GM20431 (cell line): ENCODE data around the gene NEMP1.
"Not testable (repeated sequence)": the region's sequence is repeated elsewhere in the genome, so short reads cannot be mapped to it uniquely, and the experiment has no call there.

Experiments
- in situ Hi-C: fragments of 300-500 bp; cut with MseI, MboI; formaldehyde crosslinking; loops from one replicate; pipeline ENCODE4 v1.15.0; 2020; ENCODE audit warnings: low sequenced_read_pairs; ENCODE audit not compliant: unreplicated experiment

NEMP1 gene

DNA sequence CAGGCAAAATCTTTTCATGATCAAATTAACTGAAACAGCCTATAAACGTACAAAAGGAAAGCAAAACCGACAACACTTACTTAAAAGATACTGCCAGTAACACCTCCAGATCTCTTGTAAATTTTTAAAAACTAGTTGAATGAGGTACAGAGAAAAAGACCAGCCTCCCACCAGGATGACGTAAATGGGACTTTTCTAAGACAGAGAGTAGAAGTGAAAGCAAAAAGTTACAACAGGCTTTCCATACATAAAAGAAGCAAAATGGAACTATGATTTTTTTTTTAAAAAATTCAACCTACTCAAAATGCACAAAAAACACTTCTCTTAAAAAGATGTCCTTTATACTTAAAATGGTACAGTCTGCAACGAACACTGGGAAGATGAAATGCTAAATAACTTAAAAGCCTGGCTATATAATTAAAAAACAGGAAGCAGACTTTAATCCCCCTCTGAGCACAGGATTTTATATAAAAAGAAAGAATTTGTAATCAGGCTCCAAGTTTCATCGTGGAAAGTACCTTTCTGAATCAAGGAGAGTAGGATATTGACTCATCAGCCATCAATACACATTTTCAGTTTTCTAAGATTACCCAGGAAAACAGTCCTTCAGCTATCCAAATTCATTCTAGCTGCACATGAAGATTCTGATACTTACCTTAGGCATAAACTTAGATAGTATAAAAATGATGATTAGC, 14.5 kb downstream of the NEMP1 start:
- in situ Hi-C loops = no loop called here

DNA sequence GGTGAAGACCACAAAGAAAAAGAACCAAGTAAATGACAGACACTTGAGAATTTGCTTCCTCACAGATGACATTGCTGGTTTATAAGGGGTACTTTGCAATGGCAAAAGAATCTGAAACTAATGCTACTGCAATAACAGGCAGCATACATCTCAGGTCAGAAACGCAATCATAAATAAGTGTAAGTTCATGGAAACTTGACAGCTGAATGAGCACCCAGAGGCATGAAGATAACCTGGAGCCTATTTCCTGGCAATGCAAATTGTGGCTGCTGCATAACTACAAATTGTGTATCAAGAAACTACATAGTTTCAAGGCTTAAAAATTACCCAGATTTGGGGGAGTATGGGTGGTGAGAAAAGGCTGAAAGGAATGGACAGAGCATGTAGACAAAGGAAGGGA, 20.1 kb downstream of the NEMP1 start:
- in situ Hi-C loops = no loop called here

- in situ Hi-C loops = no loop called here
These were observed 21.4 kb downstream of the NEMP1 start for GRCh38 chr12:57057067-57057751.

GRCh38 chr12:57055824-57056223, 22.8 kb downstream of the NEMP1 start:
- in situ Hi-C loops = no loop called here

DNA sequence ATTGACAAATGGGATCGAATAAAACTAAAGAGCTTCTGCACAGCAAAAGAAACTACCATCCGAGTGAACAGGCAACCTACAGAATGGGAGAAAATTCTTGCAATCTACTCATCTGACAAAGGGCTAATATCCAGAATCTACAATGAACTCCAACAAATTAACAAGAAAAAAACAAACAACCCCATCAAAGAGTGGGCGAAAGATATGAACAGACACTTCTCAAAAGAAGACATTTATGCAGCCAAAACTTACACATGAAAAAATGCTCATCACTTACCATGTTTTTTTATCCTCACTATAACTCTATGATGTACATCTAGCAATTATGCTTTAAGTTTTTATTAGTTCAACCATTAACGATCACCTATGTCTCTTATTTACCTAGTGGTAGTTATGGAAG, 24.7 kb downstream of the NEMP1 start:
- in situ Hi-C loops = not testable (repeated sequence)

DNA sequence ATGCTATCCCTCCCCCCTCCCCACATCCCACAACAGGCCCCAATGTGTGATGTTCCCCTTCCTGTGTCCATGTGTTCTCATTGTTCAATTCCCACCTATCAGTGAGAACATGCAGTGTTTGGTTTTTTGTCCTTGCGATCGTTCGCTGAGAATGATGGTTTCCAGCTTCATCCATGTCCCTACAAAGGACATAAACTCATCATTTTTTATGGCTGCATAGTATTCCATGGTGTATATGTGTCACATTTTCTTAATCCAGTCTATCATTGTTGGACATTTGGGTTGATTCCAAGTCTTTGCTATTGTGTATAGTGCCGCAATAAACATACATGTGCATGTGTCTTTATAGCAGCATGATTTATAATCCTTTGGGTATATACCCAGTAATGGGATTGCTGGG, 25.4 kb downstream of the NEMP1 start:
- in situ Hi-C loops = not testable (repeated sequence)

DNA sequence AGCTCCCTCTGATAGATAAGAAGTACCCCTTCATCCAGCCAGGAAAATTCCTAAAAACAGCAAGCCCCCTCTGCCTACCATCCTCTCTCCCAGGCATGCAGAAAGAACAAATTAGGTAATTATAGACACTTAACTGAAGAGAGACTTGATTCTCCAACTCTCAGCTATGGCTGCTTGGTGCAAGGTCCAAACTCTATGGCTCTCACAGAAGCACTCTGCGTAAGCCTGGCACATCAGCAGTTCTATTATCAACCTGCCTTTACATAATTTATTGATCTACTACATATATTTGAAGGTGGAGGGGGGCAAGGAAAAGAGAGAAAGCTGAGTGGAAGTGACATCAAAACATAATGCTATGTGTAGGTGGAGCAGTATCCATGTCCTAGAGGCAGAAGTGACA, 27.6 kb downstream of the NEMP1 start:
- in situ Hi-C loops = no loop called here

DNA sequence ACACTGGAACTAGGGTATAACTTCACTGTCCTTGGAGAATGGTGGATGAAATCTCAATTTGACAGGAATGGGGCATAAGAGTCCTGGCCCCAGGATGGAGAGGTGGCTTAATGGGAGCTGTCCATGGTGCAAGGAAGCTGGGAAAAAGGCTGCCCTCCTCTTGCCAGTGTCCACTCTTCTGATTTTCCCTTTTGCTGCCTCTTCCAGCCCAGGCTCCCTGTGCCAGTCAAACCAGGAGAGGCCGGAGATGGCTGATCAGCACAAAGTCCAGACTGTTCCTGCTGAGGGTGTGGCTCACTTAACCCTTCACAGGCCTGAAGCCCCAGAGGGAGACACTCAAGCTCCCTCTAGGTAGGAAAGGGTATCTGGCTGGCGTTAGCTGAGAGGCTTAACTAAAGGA, 28.7 kb downstream of the NEMP1 start, which contains the start of gene MYO1A:
MYO1A (minus strand) TSS at position 240 of the 400 bp plus-strand sequence. CDS start 1,806 bp downstream, outside the sequence.
- in situ Hi-C loops = no loop called here

GRCh38 chr12:57049119-57049446, 29.5 kb downstream of the NEMP1 start:
- in situ Hi-C loops = no loop called here

GRCh38 chr12:57048423-57049118, 30.0 kb downstream of the NEMP1 start:
- in situ Hi-C loops = no loop called here

DNA sequence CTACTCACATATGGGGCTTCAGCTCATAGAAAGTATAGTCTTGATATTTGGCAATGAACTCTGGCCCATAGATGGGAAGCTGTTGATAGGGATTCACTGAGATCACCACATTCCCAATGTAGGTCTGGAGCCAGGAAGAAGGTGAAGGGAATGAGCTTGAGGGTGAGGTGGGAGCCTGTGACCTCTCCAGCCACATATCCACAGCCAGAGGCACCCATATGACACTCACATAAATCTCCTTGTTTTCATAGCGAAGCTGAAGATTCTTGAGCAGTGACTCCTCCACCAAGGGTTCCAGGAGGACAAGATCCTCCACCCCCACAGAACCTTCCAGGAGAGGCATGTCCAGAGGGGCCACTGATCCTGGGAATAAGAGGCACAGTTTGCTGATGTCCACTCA, 30.6 kb downstream of the NEMP1 start:
- in situ Hi-C loops = no loop called here

- in situ Hi-C loops = no loop called here
These were observed 31.4 kb downstream of the NEMP1 start for GRCh38 chr12:57046947-57047890.

GRCh38 chr12:57046086-57046791, 32.4 kb downstream of the NEMP1 start:
- in situ Hi-C loops = no loop called here

DNA sequence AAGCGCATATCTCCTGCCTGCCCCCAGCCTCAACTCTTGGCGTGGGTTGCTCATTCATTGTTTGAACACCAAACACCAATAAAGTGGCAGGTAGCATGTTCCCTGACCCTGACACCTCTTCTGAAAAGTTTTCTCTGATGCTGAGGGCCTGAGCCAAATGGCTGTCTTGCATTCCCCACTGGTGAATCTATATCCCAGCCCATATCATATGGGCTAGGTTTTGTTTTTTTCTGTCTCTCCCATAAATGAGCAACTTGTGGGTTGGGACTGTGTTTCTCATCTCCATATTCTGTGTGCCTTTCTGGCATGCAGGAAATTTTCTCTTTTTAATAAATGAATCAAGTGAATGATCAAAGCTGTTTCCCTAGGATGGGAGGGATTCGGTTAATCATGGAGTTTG, 33.7 kb downstream of the NEMP1 start:
- in situ Hi-C loops = no loop called here

GRCh38 chr12:57044468-57044867, 34.1 kb downstream of the NEMP1 start:
- in situ Hi-C loops = no loop called here

DNA sequence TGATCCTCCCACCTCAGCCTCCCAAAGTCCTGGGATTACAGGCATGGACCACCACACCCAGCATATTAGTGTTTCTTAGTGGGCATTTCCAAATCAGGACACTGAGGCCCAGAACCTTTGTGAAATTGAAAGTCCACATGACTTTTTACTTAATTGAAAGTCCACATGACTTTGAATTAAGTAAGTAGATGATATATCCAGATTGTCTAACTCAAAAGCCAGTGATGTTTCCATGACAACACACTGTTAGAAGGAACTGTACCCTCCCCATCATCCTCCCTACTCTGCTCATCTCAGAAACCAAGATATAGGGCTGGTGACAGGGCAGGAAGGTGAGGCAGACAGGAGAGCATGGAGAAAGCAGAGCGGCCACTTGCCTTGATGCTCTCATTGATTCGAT, 35.9 kb downstream of the NEMP1 start:
- in situ Hi-C loops = no loop called here

- in situ Hi-C loops = no loop called here
These were observed 37.8 kb downstream of the NEMP1 start for GRCh38 chr12:57040750-57041149.

GRCh38 chr12:57040211-57040610, 38.4 kb downstream of the NEMP1 start:
- in situ Hi-C loops = no loop called here

DNA sequence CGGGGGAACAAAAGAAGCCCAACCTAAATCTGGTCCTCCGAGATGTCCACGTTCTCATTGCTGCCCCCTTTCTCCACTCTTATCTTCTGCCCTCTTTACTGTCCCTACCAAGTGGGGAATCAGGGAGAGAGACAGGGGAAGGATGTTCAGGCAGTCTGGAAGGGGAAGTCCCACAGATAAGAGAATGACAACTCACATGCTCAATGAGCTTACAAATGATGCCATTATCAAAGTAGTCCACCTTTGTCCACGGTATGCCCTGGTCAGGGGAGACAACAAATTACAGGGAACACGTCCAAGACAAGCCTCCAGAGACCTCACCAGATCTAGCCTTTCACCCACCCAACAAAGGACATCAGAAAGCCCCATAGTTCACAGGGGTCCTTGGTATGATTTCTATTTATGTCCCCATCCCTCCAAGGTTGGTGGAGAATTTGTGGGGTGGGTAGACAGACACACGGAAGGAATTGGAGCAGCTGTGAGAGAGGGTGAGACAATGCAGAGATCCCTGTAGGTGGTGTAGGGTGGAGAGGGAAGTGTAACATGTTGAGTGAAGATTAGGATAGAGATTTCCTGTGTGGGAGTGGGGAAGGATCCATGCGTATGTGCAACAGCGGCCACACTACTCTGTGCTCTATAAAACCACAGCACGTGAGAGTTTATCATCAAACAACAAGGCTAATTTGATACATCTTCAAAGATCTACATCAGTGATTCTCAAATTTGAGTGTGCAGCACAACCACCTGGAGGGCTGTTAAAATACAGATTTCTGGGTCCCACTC, 39.4 kb downstream of the NEMP1 start:
- in situ Hi-C loops = no loop called here
